Activated naive CD4-positive, alpha-beta T cell treated with anti-CD3 and anti-CD28 coated beads, Interleukin-2, amount 10 ng/mL, durations not matched to agents 7 days and 5 days (primary cell): ENCODE results near the gene SH3BP5.

Experiments
- CTCF ChIA-PET: fragments of 350-600 bp; sonication (Branson Sonifier 250); formaldehyde crosslinking; loops from one replicate; lab custom pipeline; 2021; ENCODE audit warnings: antibody characterized with exemption; lab: Charles Lee
- DNase-seq: peaks from one replicate; pipeline ENCODE4 v3.0.0-alpha.2; 2020
- H3K27ac Mint-ChIP-seq: one replicate; pipeline ENCODE4 v1.8.0; 2021; ENCODE audit warnings: mild to moderate bottlenecking, moderate library complexity, mixed read lengths
- H3K27me3 Mint-ChIP-seq: one replicate; pipeline ENCODE4 v1.8.0; 2021; ENCODE audit warnings: mild to moderate bottlenecking, mixed read lengths
- H3K36me3 Mint-ChIP-seq: one replicate; pipeline ENCODE4 v1.8.0; 2021; ENCODE audit warnings: mixed read lengths
- H3K4me1 Mint-ChIP-seq: one replicate; pipeline ENCODE4 v1.8.0; 2021; ENCODE audit warnings: mixed read lengths
- H3K4me3 Mint-ChIP-seq: one replicate; pipeline ENCODE4 v1.8.0; 2021; ENCODE audit warnings: mild to moderate bottlenecking, moderate library complexity, mixed read lengths
- H3K9me3 Mint-ChIP-seq: one replicate; pipeline ENCODE4 v1.8.0; 2021; ENCODE audit warnings: mixed read lengths

Gene SH3BP5

GRCh38 chr3:15246186-15246585, 86.2 kb downstream of the SH3BP5 start:
- H3K4me3 Mint-ChIP-seq: no peak overlapping the region
- H3K36me3 Mint-ChIP-seq: peaks cover 43% of the 10 kb centered on the region
- CTCF ChIA-PET: interaction anchor here (0.7 to 1.6 kb wide), 4 partner anchors 10 to 159 kb away, joined by 3 to 7 read pairs (median 3); no protein-coding TSS in a partner anchor
- no peak for DNase-seq
- H3K4me1 Mint-ChIP-seq: peaks cover 5% of the 10 kb centered on the region
- no peak overlapping the region for H3K27ac Mint-ChIP-seq
- no peaks in the 10 kb centered on the region for H3K9me3 Mint-ChIP-seq
- no peaks in the 10 kb centered on the region for H3K27me3 Mint-ChIP-seq

- Mint-ChIP-seq H3K27me3 (no peaks in the 10 kb centered on the region), H3K4me1 (peaks cover 5% of the 10 kb centered on the region), H3K4me3 (no peak overlapping the region), H3K36me3 (peaks cover 37% of the 10 kb centered on the region), H3K27ac (no peak overlapping the region), H3K9me3 (no peaks in the 10 kb centered on the region)
- no peak for DNase-seq
- CTCF ChIA-PET: interaction anchor here (1.0 kb wide), 1 partner anchor 161 kb away, joined by 4 read pairs; no protein-coding TSS in a partner anchor
Observed at GRCh38 chr3:15243822-15244482, 88.4 kb downstream of the SH3BP5 start.

GRCh38 chr3:15241341-15241740, 91.0 kb downstream of the SH3BP5 start:
- Mint-ChIP-seq H3K36me3 (peaks cover 32% of the 10 kb centered on the region), H3K4me1 (peaks cover 5% of the 10 kb centered on the region), H3K4me3 (no peak overlapping the region), H3K9me3 (no peaks in the 10 kb centered on the region), H3K27me3 (no peaks in the 10 kb centered on the region), H3K27ac (no peak overlapping the region)
- CTCF ChIA-PET: interaction anchor here (0.7 to 2.3 kb wide), 3 partner anchors 41 to 165 kb away, joined by 4 to 7 read pairs (median 7); no protein-coding TSS in a partner anchor
- DNase-seq: peak; percentile 72

GRCh38 chr3:15229262-15229661, 103.1 kb downstream of the SH3BP5 start:
- CTCF ChIA-PET: no interaction called here
- H3K36me3 Mint-ChIP-seq: peaks cover 17% of the 10 kb centered on the region

GRCh38 chr3:15228147-15228546, 104.2 kb downstream of the SH3BP5 start:
- peaks cover 2% of the 10 kb centered on the region for H3K4me1 Mint-ChIP-seq
- CTCF ChIA-PET: interaction anchor here (0.6 to 0.9 kb wide), 2 partner anchors 9 to 38 kb away, joined by 3 to 4 read pairs; no protein-coding TSS in a partner anchor
- H3K27ac Mint-ChIP-seq: no peak overlapping the region
- no peak overlapping the region for H3K4me3 Mint-ChIP-seq
- H3K27me3 Mint-ChIP-seq: no peaks in the 10 kb centered on the region
- no peak for DNase-seq
- H3K36me3 Mint-ChIP-seq: peaks cover 15% of the 10 kb centered on the region
- H3K9me3 Mint-ChIP-seq: no peaks in the 10 kb centered on the region

More at GRCh38 chr3:15229262-15229661, 103.1 kb downstream of the SH3BP5 start:
- Mint-ChIP-seq H3K4me3 (no peak overlapping the region), H3K27me3 (no peaks in the 10 kb centered on the region), H3K4me1 (peaks cover 2% of the 10 kb centered on the region), H3K27ac (no peak overlapping the region), H3K9me3 (no peaks in the 10 kb centered on the region)
- DNase-seq: no peak

- Mint-ChIP-seq H3K4me1 (peaks cover 2% of the 10 kb centered on the region), H3K36me3 (peaks cover 26% of the 10 kb centered on the region), H3K4me3 (no peak overlapping the region), H3K27me3 (no peaks in the 10 kb centered on the region), H3K9me3 (no peaks in the 10 kb centered on the region), H3K27ac (no peak overlapping the region)
- no peak for DNase-seq
- CTCF ChIA-PET: interaction anchor here (1.1 kb wide), 1 partner anchor 21 kb away, joined by 3 read pairs; no protein-coding TSS in a partner anchor
Observed at GRCh38 chr3:15223685-15224572, 108.5 kb downstream of the SH3BP5 start.

GRCh38 chr3:15221574-15222217, 110.7 kb downstream of the SH3BP5 start:
- Mint-ChIP-seq H3K27me3 (no peaks in the 10 kb centered on the region), H3K9me3 (no peaks in the 10 kb centered on the region), H3K4me1 (peaks cover 8% of the 10 kb centered on the region), H3K4me3 (no peak overlapping the region), H3K27ac (no peak overlapping the region), H3K36me3 (peaks cover 32% of the 10 kb centered on the region)
- DNase-seq: no peak
- CTCF ChIA-PET: interaction anchor here (1.3 to 1.8 kb wide), 3 partner anchors 18 to 183 kb away, joined by 3 to 9 read pairs (median 4); no protein-coding TSS in a partner anchor

- Mint-ChIP-seq H3K9me3 (no peaks in the 10 kb centered on the region), H3K27me3 (no peaks in the 10 kb centered on the region), H3K36me3 (peaks cover 32% of the 10 kb centered on the region), H3K27ac (no peak overlapping the region), H3K4me3 (no peak overlapping the region), H3K4me1 (peaks cover 10% of the 10 kb centered on the region)
- DNase-seq: no peak
- CTCF ChIA-PET: interaction anchor here (1.4 kb wide), 1 partner anchor 184 kb away, joined by 4 read pairs; no protein-coding TSS in a partner anchor
Observed at GRCh38 chr3:15220661-15221060, 111.7 kb downstream of the SH3BP5 start.

- Mint-ChIP-seq H3K4me1 (peaks cover 10% of the 10 kb centered on the region), H3K9me3 (no peaks in the 10 kb centered on the region), H3K36me3 (peaks cover 36% of the 10 kb centered on the region), H3K27ac (no peak overlapping the region), H3K27me3 (no peaks in the 10 kb centered on the region), H3K4me3 (no peak overlapping the region)
- CTCF ChIA-PET: interaction anchor here (1.4 kb wide), 1 partner anchor 185 kb away, joined by 4 read pairs; no protein-coding TSS in a partner anchor
- no peak for DNase-seq
Observed at GRCh38 chr3:15220056-15220455, 112.3 kb downstream of the SH3BP5 start.

- Mint-ChIP-seq H3K4me3 (no peak overlapping the region), H3K27me3 (no peaks in the 10 kb centered on the region), H3K4me1 (peaks cover 10% of the 10 kb centered on the region), H3K27ac (no peak overlapping the region), H3K36me3 (peaks cover 42% of the 10 kb centered on the region), H3K9me3 (no peaks in the 10 kb centered on the region)
- DNase-seq: no peak
- CTCF ChIA-PET: interaction anchor here (0.6 to 1.1 kb wide), 3 partner anchors 9 to 186 kb away, joined by 3 read pairs; no protein-coding TSS in a partner anchor
Observed at GRCh38 chr3:15218689-15219088, 113.7 kb downstream of the SH3BP5 start.

GRCh38 chr3:15217841-15218267, 114.5 kb downstream of the SH3BP5 start:
- H3K4me1 Mint-ChIP-seq: peaks cover 10% of the 10 kb centered on the region
- no peaks in the 10 kb centered on the region for H3K27me3 Mint-ChIP-seq
- H3K36me3 Mint-ChIP-seq: peaks cover 45% of the 10 kb centered on the region
- no peak for DNase-seq
- CTCF ChIA-PET: interaction anchor here (0.9 to 1.1 kb wide), 3 partner anchors 15 to 209 kb away, joined by 3 to 4 read pairs (median 3); partner anchors contain the start of genes EAF1 and METTL6
- no peaks in the 10 kb centered on the region for H3K9me3 Mint-ChIP-seq
- no peak overlapping the region for H3K27ac Mint-ChIP-seq
- no peak overlapping the region for H3K4me3 Mint-ChIP-seq

- Mint-ChIP-seq H3K4me3 (no peak overlapping the region), H3K27ac (no peak overlapping the region), H3K27me3 (no peaks in the 10 kb centered on the region), H3K4me1 (peaks cover 11% of the 10 kb centered on the region), H3K36me3 (peaks cover 49% of the 10 kb centered on the region), H3K9me3 (no peaks in the 10 kb centered on the region)
- no peak for DNase-seq
- CTCF ChIA-PET: interaction anchor here (0.9 to 1.1 kb wide), 3 partner anchors 14 to 210 kb away, joined by 3 to 4 read pairs (median 3); partner anchors contain the start of genes EAF1 and METTL6
Observed at GRCh38 chr3:15217011-15217671, 115.2 kb downstream of the SH3BP5 start.

- Mint-ChIP-seq H3K27me3 (no peaks in the 10 kb centered on the region), H3K27ac (no peak overlapping the region), H3K4me3 (no peak overlapping the region), H3K36me3 (peaks cover 50% of the 10 kb centered on the region), H3K9me3 (no peaks in the 10 kb centered on the region), H3K4me1 (peaks cover 12% of the 10 kb centered on the region)
- DNase-seq: no peak
- CTCF ChIA-PET: no interaction called here
Observed at GRCh38 chr3:15216501-15216900, 115.9 kb downstream of the SH3BP5 start.
